HG02623 (cell line): ENCODE measurements around the gene PCDH9.

Experiments used
- ATAC-seq: cut with Tn5 transposase; IDR thresholded peaks from one replicate; pipeline ENCODE4 v1.9.1; 2021; ENCODE audit warnings: moderate library complexity; ENCODE audit not compliant: unreplicated experiment

PCDH9 gene

GRCh38 chr13:66992183-66992582 lies 238.0 kb downstream of the PCDH9 start:
- no peak for ATAC-seq

- no peak for ATAC-seq
Measured at GRCh38 chr13:66984241-66984640, 245.9 kb downstream of the PCDH9 start.

GRCh38 chr13:66981912-66982311 lies 248.2 kb downstream of the PCDH9 start:
- ATAC-seq: no peak

GRCh38 chr13:66977161-66977560 lies 253.0 kb downstream of the PCDH9 start:
- ATAC-seq: no peak

- no peak for ATAC-seq
Measured at GRCh38 chr13:66974889-66975288, 255.2 kb downstream of the PCDH9 start.

GRCh38 chr13:66974174-66974573 lies 256.0 kb downstream of the PCDH9 start:
- no peak for ATAC-seq

- ATAC-seq: no peak
Measured at GRCh38 chr13:66972659-66973058, 257.5 kb downstream of the PCDH9 start.

GRCh38 chr13:66971004-66971403 lies 259.1 kb downstream of the PCDH9 start:
- no peak for ATAC-seq

GRCh38 chr13:66969291-66969690 lies 260.8 kb downstream of the PCDH9 start:
- ATAC-seq: no peak

- ATAC-seq: no peak
Measured at GRCh38 chr13:66967811-66968597, 262.1 kb downstream of the PCDH9 start.

GRCh38 chr13:66965181-66965580 lies 265.0 kb downstream of the PCDH9 start:
- ATAC-seq: no peak

GRCh38 chr13:66962953-66963352 lies 267.2 kb downstream of the PCDH9 start:
- no peak for ATAC-seq

GRCh38 chr13:66958611-66959010 lies 271.5 kb downstream of the PCDH9 start:
- ATAC-seq: no peak

- ATAC-seq: no peak
Measured at GRCh38 chr13:66952507-66952906, 277.6 kb downstream of the PCDH9 start.

GRCh38 chr13:66951426-66951825 lies 278.7 kb downstream of the PCDH9 start:
- ATAC-seq: no peak

GRCh38 chr13:66950666-66951065 lies 279.5 kb downstream of the PCDH9 start:
- no peak for ATAC-seq

- no peak for ATAC-seq
Measured at GRCh38 chr13:66948910-66949309, 281.2 kb downstream of the PCDH9 start.

- no peak for ATAC-seq
Measured at GRCh38 chr13:66943530-66943929, 286.6 kb downstream of the PCDH9 start.

GRCh38 chr13:66940113-66940512 lies 290.0 kb downstream of the PCDH9 start:
- ATAC-seq: no peak

- ATAC-seq: no peak
Measured at GRCh38 chr13:66937423-66937822, 292.7 kb downstream of the PCDH9 start.

- ATAC-seq: no peak
Measured at GRCh38 chr13:66933994-66934393, 296.1 kb downstream of the PCDH9 start.

- ATAC-seq: no peak
Measured at GRCh38 chr13:66933527-66933926, 296.6 kb downstream of the PCDH9 start.

- no peak for ATAC-seq
Measured at GRCh38 chr13:66927562-66927961, 302.6 kb downstream of the PCDH9 start.
